ENCODE results near the gene RASSF3.
A peak's percentile ranks its signal among the peaks of the same experiment; 100 is the strongest.

GRCh38 chr12:64678248-64678647 lies 68.0 kb downstream of the RASSF3 start:
- TF ChIP-seq CTCF (IDR thresholded peaks at IDR 0.05): peak in 3 of 4 donors; percentile 3 to 15 (median 5)
- TF ChIP-seq POLR2A (IDR thresholded peaks at IDR 0.05): no peak
